HEK293 (cell line): ENCODE results near the gene TBC1D12.

Experiments used
- EGR2 ChIP-seq: fragments of 450-650 bp; formaldehyde crosslinking; IDR thresholded peaks from 2 replicates; pipeline ENCODE4 v1.5.1; 2016; ENCODE audit warnings: low read depth, missing biosample characterization, missing genetic modification characterization
- GLI4 ChIP-seq: fragments of 450-650 bp; formaldehyde crosslinking; IDR thresholded peaks from 2 replicates; pipeline ENCODE4 v1.5.1; 2016; ENCODE audit warnings: missing biosample characterization, missing genetic modification characterization
- MYNN ChIP-seq: fragments of 450-650 bp; formaldehyde crosslinking; IDR thresholded peaks from 2 replicates; pipeline ENCODE4 v1.5.1; 2016; ENCODE audit warnings: missing biosample characterization, missing genetic modification characterization, borderline replicate concordance
- SP7 ChIP-seq: fragments of 450-650 bp; formaldehyde crosslinking; IDR thresholded peaks from 2 replicates; pipeline ENCODE4 v1.5.1; 2016; ENCODE audit warnings: missing biosample characterization, missing genetic modification characterization
- TSHZ1 ChIP-seq: fragments of 450-650 bp; formaldehyde crosslinking; IDR thresholded peaks from 2 replicates; pipeline ENCODE4 v1.5.1; 2016; ENCODE audit warnings: missing biosample characterization, missing genetic modification characterization, borderline replicate concordance
- ZBTB44 ChIP-seq: fragments of 450-650 bp; IDR thresholded peaks from 2 replicates; pipeline ENCODE4 v1.5.1; 2018; ENCODE audit warnings: missing biosample characterization, mild to moderate bottlenecking, missing genetic modification characterization
- ZFP37 ChIP-seq: fragments of 450-650 bp; formaldehyde crosslinking; IDR thresholded peaks from 2 replicates; pipeline ENCODE4 v1.5.1; 2016; ENCODE audit warnings: missing biosample characterization, missing genetic modification characterization
- ZNF155 ChIP-seq: fragments of 450-650 bp; formaldehyde crosslinking; IDR thresholded peaks from 2 replicates; pipeline ENCODE4 v1.5.1; 2016; ENCODE audit warnings: missing biosample characterization, missing genetic modification characterization
- ZNF175 ChIP-seq: fragments of 450-650 bp; formaldehyde crosslinking; IDR thresholded peaks from 2 replicates; pipeline ENCODE4 v1.5.1; 2016; ENCODE audit warnings: missing biosample characterization, missing genetic modification characterization
- ZNF184 ChIP-seq: fragments of 450-650 bp; IDR thresholded peaks from 2 replicates; pipeline ENCODE4 v1.5.1; 2018; ENCODE audit warnings: missing biosample characterization, mild to moderate bottlenecking, missing genetic modification characterization
- ZNF266 ChIP-seq: fragments of 450-650 bp; formaldehyde crosslinking; IDR thresholded peaks from 2 replicates; pipeline ENCODE4 v1.5.1; 2016; ENCODE audit warnings: missing biosample characterization, missing genetic modification characterization, low read depth
- ZNF280C ChIP-seq: fragments of 450-650 bp; formaldehyde crosslinking; IDR thresholded peaks from 2 replicates; pipeline ENCODE4 v1.5.1; 2016; ENCODE audit warnings: missing biosample characterization, missing genetic modification characterization
- ZNF398 ChIP-seq: fragments of 450-650 bp; formaldehyde crosslinking; IDR thresholded peaks from 2 replicates; pipeline ENCODE4 v1.5.1; 2017; ENCODE audit warnings: missing biosample characterization, missing genetic modification characterization
- ZNF621 ChIP-seq: fragments of 450-650 bp; formaldehyde crosslinking; IDR thresholded peaks from 2 replicates; pipeline ENCODE4 v1.5.1; 2017; ENCODE audit warnings: missing biosample characterization, missing genetic modification characterization
- ZNF639 ChIP-seq: fragments of 450-650 bp; formaldehyde crosslinking; IDR thresholded peaks from 2 replicates; pipeline ENCODE4 v1.5.1; 2016; ENCODE audit warnings: missing biosample characterization, missing genetic modification characterization
- ZNF704 ChIP-seq: fragments of 450-650 bp; formaldehyde crosslinking; IDR thresholded peaks from 2 replicates; pipeline ENCODE4 v1.5.1; 2016; ENCODE audit warnings: missing biosample characterization, missing genetic modification characterization
- TF ChIP-seq, protein P1 (sequence below): fragments of 450-650 bp; formaldehyde crosslinking; IDR thresholded peaks from 2 replicates; pipeline ENCODE4 v1.5.1; 2016; ENCODE audit warnings: missing biosample characterization, missing genetic modification characterization
- TF ChIP-seq, protein P2 (sequence below): fragments of 450-650 bp; formaldehyde crosslinking; IDR thresholded peaks from 2 replicates; pipeline ENCODE4 v1.5.1; 2016; ENCODE audit warnings: missing biosample characterization, missing genetic modification characterization, borderline replicate concordance

The TBC1D12 gene

DNA sequence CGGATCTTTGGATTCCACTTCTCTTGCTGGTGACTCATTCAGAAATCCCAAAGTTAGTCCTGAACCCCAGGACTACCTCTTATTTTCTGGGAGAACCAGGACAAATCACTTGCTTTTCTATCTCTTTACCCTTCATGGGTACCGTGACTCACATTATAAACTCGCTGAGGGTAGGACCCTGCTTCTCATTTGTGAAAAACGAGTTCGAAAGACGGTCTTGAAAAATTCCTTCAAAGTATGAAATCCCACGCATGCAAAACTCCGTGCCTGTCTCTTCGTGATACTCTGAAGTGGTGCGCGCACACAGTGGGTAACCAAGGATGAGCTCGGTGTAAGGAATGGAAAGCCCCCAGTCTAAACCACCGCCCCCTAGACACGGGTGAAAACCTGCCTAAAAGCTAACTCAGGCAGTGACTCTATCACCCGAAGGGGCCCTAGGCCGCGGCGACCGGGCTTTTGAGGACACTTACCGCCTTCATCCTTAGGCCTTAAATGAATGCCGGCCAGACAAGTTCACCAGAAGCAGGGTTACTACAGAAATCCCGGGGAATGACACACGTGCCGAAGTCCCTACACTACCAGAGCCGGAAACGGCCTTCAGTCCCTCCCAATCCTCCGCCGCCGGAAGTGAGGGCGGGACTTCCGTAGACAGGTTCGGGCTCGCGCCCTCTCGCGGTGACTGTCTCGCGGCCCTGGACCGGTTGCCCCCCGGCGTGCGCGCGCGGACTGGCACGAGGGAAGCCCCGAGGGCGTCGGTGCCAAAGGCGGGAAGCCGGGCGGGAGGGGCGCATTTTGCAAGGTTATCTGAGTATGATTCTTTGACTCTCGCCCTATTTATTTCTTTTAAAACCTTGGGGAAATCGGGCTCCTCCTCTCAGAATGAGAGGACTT is 39.7 kb upstream of the TBC1D12 start, which contains the start of gene NOC3L (continued):
- TF ChIP-seq, protein P1, sequence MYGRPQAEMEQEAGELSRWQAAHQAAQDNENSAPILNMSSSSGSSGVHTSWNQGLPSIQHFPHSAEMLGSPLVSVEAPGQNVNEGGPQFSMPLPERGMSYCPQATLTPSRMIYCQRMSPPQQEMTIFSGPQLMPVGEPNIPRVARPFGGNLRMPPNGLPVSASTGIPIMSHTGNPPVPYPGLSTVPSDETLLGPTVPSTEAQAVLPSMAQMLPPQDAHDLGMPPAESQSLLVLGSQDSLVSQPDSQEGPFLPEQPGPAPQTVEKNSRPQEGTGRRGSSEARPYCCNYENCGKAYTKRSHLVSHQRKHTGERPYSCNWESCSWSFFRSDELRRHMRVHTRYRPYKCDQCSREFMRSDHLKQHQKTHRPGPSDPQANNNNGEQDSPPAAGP = peak; percentile 81
- TF ChIP-seq ZNF184 (tag by site-specific recombination) = peak; percentile 26; the same call in 1 of the 2 replicates
- TF ChIP-seq ZNF266 (tag by site-specific recombination) = no peak
- TF ChIP-seq ZFP37 (tag by site-specific recombination) = 0 out of 2 replicates have a peak, but pooled peaks have one; percentile 57
- TF ChIP-seq TSHZ1 (tag by site-specific recombination) = peak; percentile 17; the same call in 1 of the 2 replicates
- peak; percentile 61; the same call in 1 of the 2 replicates for TF ChIP-seq ZNF639
- TF ChIP-seq ZNF704 (tag by site-specific recombination) = no peak
- no peak for TF ChIP-seq ZNF175 (tag by site-specific recombination)
- TF ChIP-seq GLI4 (tag by site-specific recombination) = no peak
- no peak for TF ChIP-seq ZNF280C (tag by site-specific recombination)
- no peak for TF ChIP-seq MYNN (tag by site-specific recombination)
- no peak for TF ChIP-seq ZNF155 (tag by site-specific recombination)
- TF ChIP-seq ZNF398 (tag by site-specific recombination) = no peak
- peak; percentile 72 for TF ChIP-seq SP7 (tag by site-specific recombination)
- peak; percentile 35; the same call in 1 of the 2 replicates for TF ChIP-seq EGR2 (tag by site-specific recombination)
- no peak for TF ChIP-seq ZNF621 (tag by site-specific recombination)
- TF ChIP-seq, protein P2, sequence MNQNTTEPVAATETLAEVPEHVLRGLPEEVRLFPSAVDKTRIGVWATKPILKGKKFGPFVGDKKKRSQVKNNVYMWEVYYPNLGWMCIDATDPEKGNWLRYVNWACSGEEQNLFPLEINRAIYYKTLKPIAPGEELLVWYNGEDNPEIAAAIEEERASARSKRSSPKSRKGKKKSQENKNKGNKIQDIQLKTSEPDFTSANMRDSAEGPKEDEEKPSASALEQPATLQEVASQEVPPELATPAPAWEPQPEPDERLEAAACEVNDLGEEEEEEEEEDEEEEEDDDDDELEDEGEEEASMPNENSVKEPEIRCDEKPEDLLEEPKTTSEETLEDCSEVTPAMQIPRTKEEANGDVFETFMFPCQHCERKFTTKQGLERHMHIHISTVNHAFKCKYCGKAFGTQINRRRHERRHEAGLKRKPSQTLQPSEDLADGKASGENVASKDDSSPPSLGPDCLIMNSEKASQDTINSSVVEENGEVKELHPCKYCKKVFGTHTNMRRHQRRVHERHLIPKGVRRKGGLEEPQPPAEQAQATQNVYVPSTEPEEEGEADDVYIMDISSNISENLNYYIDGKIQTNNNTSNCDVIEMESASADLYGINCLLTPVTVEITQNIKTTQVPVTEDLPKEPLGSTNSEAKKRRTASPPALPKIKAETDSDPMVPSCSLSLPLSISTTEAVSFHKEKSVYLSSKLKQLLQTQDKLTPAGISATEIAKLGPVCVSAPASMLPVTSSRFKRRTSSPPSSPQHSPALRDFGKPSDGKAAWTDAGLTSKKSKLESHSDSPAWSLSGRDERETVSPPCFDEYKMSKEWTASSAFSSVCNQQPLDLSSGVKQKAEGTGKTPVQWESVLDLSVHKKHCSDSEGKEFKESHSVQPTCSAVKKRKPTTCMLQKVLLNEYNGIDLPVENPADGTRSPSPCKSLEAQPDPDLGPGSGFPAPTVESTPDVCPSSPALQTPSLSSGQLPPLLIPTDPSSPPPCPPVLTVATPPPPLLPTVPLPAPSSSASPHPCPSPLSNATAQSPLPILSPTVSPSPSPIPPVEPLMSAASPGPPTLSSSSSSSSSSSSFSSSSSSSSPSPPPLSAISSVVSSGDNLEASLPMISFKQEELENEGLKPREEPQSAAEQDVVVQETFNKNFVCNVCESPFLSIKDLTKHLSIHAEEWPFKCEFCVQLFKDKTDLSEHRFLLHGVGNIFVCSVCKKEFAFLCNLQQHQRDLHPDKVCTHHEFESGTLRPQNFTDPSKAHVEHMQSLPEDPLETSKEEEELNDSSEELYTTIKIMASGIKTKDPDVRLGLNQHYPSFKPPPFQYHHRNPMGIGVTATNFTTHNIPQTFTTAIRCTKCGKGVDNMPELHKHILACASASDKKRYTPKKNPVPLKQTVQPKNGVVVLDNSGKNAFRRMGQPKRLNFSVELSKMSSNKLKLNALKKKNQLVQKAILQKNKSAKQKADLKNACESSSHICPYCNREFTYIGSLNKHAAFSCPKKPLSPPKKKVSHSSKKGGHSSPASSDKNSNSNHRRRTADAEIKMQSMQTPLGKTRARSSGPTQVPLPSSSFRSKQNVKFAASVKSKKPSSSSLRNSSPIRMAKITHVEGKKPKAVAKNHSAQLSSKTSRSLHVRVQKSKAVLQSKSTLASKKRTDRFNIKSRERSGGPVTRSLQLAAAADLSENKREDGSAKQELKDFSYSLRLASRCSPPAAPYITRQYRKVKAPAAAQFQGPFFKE (tag by site-specific recombination) = no peak
- TF ChIP-seq ZBTB44 (tag by site-specific recombination) = peak; percentile 21; the same call in 1 of the 2 replicates
